Thymus (tissue), 11 donors: ENCODE results near the gene CDH4. TPM values are rescaled to one million over a fixed set of nuclear protein-coding genes. Genes with fewer than 3 reads are reported as not detected.

ENCODE experiments used
- DNase-seq, 9 donors: peaks; one replicate each; pipeline ENCODE4 v3.0.0-alpha.2; 2013; ENCODE audit warnings: low spot score in 9 of 9, low read depth in 6 of 9, missing footprints in 1 of 9
- H3K27ac ChIP-seq, 2 donors: one replicate each; pipeline ENCODE4 v1.5.1; 2013; ENCODE audit warnings: control low read depth in 1 of 2, low read depth in 1 of 2, low read length in 1 of 2, mild to moderate bottlenecking in 1 of 2, moderate library complexity in 1 of 2
- H3K27me3 ChIP-seq, 2 donors: one replicate each; pipeline ENCODE4 v1.5.1; 2013; ENCODE audit warnings: low read length in 1 of 2; ENCODE audit not compliant: control insufficient read depth in 2 of 2, insufficient read depth in 1 of 2
- H3K36me3 ChIP-seq, 2 donors: one replicate each; pipeline ENCODE4 v1.5.1; 2013; ENCODE audit warnings: low read length in 1 of 2, mild to moderate bottlenecking in 1 of 2, moderate library complexity in 1 of 2; ENCODE audit not compliant: control insufficient read depth in 2 of 2, insufficient read depth in 2 of 2
- H3K4me1 ChIP-seq, 2 donors: one replicate each; pipeline ENCODE4 v1.5.1; 2013; ENCODE audit warnings: low read length in 2 of 2; ENCODE audit not compliant: control insufficient read depth in 2 of 2, insufficient read depth in 2 of 2
- H3K4me3 ChIP-seq, 2 donors: one replicate each; pipeline ENCODE4 v1.5.1; 2013; ENCODE audit warnings: low read length in 2 of 2, control low read depth in 1 of 2, mild to moderate bottlenecking in 1 of 2
- H3K9me3 ChIP-seq, 2 donors: one replicate each; pipeline ENCODE4 v1.5.1; 2013; ENCODE audit warnings: low read length in 1 of 2, mild to moderate bottlenecking in 1 of 2; ENCODE audit not compliant: control insufficient read depth in 2 of 2, insufficient read depth in 1 of 2
- WGBS: extraction: QIAGEN DNeasy Blood & Tissue Kit; methylation state at CpG from one replicate; pipeline ENCODE4 v1.1.7; 2013; 5-methylcytosine and 5-hydroxymethylcytosine counted together
- polyA plus RNA-seq: library from polyadenylated mRNA; stranded (reverse); fragments of 200-250 nt; gene quantifications from one replicate; pipeline ENCODE4 v1.2.3, GENCODE V29; 2013
- total RNA-seq: library from RNA; stranded (reverse); fragments of 120-200 nt; gene quantifications from one replicate; pipeline ENCODE4 v1.2.4, GENCODE V29; 2013
- donor health status: healthy.

CDH4 gene
- total and polyA plus RNA-seq, 2 donors, result 0.34 to 0.61 TPM

DNA sequence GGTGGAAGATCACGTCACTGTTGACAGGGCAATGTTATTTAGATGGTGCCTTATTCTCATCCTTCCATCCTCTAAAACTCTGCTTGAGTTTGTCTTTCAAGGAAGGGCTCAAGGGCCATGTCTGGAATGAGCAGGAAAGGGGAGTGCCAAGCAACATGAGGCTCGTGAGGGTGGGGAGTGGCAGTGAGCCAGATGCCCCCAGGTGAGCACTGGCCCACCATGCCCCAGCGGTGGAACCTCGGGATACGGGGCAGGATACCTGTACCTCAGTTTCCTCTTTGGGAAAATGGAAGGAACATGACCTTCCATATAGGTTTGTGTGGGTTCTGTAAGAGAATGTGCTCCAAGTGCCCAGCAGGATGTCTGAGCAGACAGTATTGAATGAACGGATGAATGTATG is 476.3 kb downstream of the CDH4 start:
- peaks cover 0 to 9% of the 10 kb centered on the region in 2 donors for H3K9me3 ChIP-seq
- H3K36me3 ChIP-seq, result no peaks in the 10 kb centered on the region
- DNase-seq, result no peak
- no peak overlapping the region for H3K4me3 ChIP-seq
- WGBS, result 92% methylated on average over 6 of the region's 6 CpGs
- no peak overlapping the region for H3K27ac ChIP-seq
- no peaks in the 10 kb centered on the region for H3K4me1 ChIP-seq
- H3K27me3 ChIP-seq, result no peaks in the 10 kb centered on the region

DNA sequence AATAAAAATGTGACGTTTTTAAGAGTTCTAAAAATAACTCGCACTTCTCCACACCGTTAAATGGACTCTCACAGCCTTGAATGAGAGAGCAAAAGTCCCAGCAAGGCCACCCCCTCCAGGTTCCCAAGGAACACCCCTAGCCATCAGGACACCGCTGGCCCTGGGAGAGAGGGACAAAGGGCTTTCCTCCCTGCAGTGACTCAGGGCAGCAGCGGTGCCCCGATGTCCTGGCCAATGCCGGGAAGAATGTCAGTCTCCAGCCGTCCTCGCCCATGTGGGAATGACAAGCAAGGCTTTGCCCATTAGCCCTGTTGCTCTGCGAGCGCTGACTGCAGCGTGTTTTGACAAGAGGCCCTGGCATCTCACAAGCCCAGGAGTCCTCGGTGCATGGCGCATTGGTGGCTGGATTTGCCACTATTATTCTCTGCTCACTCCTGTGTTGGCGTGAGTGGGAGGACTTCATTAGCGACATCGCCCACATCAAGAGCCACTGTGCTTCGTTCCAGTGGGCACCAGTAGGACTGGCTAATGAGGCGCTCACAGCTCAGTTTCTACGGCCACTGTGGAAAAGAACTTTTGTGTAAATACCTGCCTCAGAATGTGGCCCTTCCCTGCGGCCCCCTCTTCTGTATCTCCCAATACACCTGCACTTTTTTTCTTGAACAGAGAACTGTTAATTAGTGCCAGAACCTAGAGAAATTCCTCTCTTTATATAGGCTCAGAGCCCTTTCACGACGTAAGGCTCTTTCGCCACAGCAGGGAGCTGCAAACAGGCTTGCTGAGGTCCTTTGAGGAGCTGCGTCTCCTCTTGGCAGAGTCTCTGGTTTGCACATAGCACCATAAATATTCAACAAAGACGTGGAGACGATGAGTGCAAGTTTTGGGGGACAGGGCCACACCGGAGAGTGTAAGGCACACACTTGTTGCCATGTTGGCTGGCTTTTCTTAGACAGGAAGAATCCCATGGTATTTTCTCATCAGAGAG is 477.0 kb downstream of the CDH4 start:
- Histone ChIP-seq H3K36me3 (no peaks in the 10 kb centered on the region), H3K4me3 (no peak overlapping the region), H3K27ac (no peak overlapping the region), H3K9me3 (peaks cover 0 to 9% of the 10 kb centered on the region in 2 donors), H3K4me1 (no peaks in the 10 kb centered on the region), H3K27me3 (no peaks in the 10 kb centered on the region)
- 84% methylated on average over 28 of the region's 28 CpGs for WGBS
- no peak for DNase-seq

DNA sequence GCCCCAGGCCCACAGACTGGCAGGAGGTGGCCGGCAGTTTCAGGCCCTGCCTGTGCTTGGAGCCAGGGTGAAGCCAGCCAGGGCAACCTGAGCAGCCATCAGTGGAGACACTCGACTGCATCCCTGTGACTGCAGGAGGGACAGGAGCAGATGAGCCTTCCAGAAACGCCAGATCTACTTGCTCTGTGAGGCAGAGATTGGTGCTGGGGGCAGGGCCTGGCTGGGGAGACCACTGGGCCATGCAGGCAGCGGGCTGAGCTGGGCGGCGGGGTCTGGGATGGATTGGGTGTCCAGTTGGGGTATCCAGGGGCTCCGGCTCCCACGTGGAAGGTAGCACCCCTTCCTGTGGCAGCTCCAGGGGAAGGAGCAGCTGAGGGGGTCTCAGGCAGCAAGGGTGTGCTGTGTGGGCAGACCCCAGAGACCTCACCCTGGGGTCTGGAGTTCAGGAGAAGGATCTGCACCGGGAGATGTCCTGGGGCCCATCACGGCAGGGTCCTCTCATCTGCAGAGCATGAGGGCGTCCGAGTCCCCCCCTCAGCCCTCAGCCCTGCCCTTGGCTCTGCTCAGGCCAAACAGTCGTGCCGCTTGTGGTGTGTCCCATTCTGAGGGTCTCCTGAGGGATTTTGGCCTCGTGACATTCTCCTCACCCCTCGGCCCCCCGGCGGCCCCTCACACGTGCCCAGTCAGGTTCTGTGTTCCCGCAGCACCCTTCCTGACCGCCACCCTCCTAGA is 478.7 kb downstream of the CDH4 start:
- DNase-seq, result no peak
- Histone ChIP-seq H3K27me3 (no peaks in the 10 kb centered on the region), H3K36me3 (no peaks in the 10 kb centered on the region), H3K27ac (no peak overlapping the region), H3K9me3 (peaks cover 0 to 14% of the 10 kb centered on the region in 2 donors), H3K4me3 (no peak overlapping the region), H3K4me1 (no peaks in the 10 kb centered on the region)
- WGBS, result 89% methylated on average over 21 of the region's 21 CpGs

DNA sequence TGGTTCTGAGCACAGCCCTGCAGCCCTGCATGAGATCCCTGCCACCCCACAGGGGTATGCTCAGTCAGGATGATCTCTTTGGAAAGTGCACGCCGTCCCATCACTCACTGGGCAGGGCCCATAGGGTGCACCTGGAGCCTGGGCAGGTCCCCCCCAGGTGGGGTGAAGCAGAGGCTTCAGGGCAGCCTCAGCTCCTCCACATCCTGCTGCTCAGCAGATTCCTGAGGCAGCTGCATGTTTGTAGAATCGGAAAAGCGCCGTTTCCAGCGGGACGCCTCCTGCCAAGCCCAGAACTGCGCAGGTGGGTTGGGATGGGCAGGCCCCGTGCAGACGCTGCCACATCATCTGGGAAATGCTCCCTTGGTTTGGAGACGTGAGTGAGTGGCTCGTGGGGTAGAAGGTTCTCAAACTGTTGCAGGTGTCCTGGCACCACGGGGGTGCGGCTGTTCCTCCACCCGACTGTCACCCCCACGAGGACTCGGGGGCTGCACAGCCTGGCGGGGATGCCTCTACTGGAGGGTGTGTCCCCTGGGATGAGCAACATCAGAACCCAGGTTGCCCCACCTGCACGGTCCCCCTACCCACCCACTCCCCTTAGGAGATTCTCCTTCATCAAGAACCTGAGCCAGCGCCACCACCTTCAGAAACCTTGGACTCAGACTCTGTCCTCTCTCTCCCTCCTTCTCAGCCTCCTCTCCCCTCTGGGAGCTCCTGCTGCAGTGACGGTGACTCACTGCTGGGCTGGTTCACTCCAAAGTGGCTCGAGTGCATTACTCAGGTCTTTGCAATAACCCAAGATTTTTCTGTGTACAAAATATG is 479.5 kb downstream of the CDH4 start:
- H3K9me3 ChIP-seq, result peaks cover 0 to 13% of the 10 kb centered on the region in 2 donors
- no peaks in the 10 kb centered on the region for H3K4me1 ChIP-seq
- H3K27ac ChIP-seq, result no peak overlapping the region
- H3K36me3 ChIP-seq, result no peaks in the 10 kb centered on the region
- DNase-seq, result no peak
- 93% methylated on average over 22 of the region's 22 CpGs for WGBS
- no peaks in the 10 kb centered on the region for H3K27me3 ChIP-seq
- no peak overlapping the region for H3K4me3 ChIP-seq

DNA sequence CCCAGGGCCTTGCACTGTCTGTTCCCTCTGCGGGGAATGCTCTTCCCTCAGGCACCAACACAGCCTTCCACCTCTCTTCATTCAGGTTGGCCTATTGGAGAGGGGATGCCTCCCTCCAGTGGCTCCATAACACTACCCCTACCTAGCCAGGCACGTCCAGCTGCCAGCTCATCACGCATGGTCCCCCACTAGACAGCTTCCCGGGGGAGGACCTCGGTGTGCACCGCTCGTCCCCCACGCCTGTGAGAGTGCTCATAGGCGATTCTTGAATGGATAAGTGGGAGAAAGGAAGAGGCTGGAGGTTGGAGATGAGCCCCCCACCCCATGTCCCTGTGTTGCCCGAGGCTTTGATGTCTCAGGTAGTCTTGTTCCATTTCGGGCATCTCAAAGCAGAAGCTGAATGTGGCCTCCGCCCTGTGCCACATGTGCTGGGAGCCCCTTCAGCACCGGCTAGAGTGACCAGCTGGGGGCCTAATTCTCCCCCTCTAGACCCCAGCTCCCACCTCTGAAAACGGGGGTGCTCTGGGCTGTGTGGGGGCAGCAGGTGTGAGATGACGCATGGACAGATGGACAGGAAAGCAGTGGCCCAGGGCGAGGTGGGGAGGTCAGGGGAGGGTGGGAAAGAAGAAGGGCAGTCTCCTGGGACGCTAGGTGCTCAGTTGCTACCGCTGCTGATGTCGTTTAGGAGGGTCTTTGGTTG is 480.6 kb downstream of the CDH4 start:
- 91% methylated on average over 19 of the region's 19 CpGs for WGBS
- Histone ChIP-seq H3K36me3 (no peaks in the 10 kb centered on the region), H3K9me3 (peaks cover 0 to 15% of the 10 kb centered on the region in 2 donors), H3K27me3 (no peaks in the 10 kb centered on the region), H3K4me3 (no peak overlapping the region), H3K27ac (no peak overlapping the region), H3K4me1 (no peaks in the 10 kb centered on the region)
- no peak for DNase-seq

DNA sequence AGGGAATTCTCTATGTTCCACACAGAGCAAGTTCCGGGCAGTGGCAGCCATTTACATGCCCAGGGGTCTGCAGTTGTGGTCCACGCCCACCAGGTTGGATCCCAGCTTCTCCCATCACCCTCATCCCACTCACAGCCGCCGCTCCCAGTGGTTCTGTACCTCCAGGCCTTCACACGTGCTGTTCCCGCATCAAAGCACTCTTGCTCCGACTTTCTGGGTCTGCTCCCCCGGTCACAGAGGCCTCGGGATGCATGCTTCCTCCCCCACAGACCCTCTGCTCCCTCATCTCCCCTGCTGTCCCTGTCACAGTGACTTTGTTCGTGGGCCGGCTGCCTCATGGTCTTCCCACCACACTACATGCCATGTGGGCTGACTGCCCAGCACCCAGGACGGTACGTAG is 481.2 kb downstream of the CDH4 start:
- no peak overlapping the region for H3K4me3 ChIP-seq
- DNase-seq, result no peak
- peaks cover 0 to 17% of the 10 kb centered on the region in 2 donors for H3K9me3 ChIP-seq
- H3K36me3 ChIP-seq, result no peaks in the 10 kb centered on the region
- no peak overlapping the region for H3K27ac ChIP-seq
- no peaks in the 10 kb centered on the region for H3K4me1 ChIP-seq
- WGBS, result 86% methylated on average over 13 of the region's 13 CpGs
- no peaks in the 10 kb centered on the region for H3K27me3 ChIP-seq

DNA sequence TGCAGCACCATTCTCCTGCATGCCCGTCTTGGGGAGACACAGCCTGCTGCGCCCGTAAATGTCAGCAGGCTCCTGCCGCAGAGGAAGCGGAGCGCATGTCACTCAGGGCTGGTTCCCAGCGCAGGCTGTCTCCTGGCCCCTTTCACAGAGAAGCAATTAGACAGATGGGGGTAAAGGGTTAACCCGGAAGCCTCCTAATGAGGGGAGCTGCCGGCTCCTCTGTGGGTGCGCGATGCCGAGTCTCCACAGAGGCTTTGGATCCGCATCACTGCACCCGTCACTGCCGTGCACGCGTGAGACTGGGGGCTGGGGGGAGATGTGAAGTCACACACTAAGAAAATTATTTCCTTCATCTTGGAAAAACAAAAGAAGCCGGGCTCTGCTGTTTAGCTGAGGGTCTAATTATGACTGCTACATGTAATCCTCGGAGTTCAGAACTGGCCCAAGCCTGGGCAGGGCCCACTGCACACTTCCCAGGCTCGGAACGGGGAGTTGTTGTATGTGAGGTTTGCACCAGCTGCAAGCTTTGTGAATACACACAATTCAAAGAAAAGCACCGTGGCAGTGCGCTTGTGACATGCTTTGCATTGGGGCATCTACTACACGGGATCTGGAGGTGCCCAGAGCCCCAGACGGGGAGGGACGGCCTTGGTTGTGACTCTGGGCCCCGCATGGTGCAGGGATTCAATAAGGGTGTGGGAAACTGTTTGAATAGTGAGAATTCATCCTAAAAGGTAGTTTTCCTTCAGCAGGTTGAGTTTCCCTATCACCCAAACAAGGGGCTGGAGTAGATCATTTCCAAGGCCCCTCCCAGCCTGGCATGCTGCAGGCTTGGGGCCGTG is 482.1 kb downstream of the CDH4 start:
- H3K9me3 ChIP-seq, result peaks cover 0 to 18% of the 10 kb centered on the region in 2 donors
- no peak overlapping the region for H3K4me3 ChIP-seq
- WGBS, result 81% methylated on average over 28 of the region's 28 CpGs
- no peaks in the 10 kb centered on the region for H3K4me1 ChIP-seq
- H3K27ac ChIP-seq, result no peak overlapping the region
- no peak for DNase-seq
- H3K36me3 ChIP-seq, result no peaks in the 10 kb centered on the region
- no peaks in the 10 kb centered on the region for H3K27me3 ChIP-seq
